GM19193 (cell line): ENCODE measurements around the gene IFNA7.
"Not testable (repeated sequence)": the region's sequence is repeated elsewhere in the genome, so short reads cannot be mapped to it uniquely, and the experiment has no call there.

Source experiments
- POLR2A ChIP-seq: IDR thresholded peaks from 4 replicates; pipeline ENCODE4 v1.6.1; 2011; ENCODE audit not compliant: insufficient read depth, insufficient read length; ENCODE audit errors: extremely low read depth

The IFNA7 gene

GRCh38 chr9:21202105-21202504 is at the start of gene IFNA7:
Gene IFNA7, minus strand, starts transcription at chr9:21202205. Its CDS starts 40 bp downstream, at chr9:21202165.
- not testable (repeated sequence) for TF ChIP-seq POLR2A

DNA sequence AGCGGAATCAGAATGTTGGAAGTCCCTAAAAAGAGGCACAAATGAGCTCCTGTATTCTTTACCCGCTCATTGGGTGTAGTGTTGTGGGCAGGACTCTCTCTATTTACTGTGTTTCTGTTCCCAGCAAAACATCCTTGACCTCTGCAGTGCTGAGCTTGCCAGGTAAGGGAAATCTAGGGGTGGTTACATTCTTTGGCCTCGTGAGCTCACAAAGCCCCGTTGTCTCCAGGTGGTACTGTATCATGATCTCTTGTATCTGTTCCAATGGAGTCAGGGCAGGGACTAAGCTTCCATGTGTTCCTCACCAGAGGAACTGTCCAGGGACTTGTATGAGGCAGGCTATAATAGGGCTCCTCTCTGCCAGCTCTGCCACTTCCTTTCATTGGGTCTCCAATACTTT is 49.6 kb upstream of the IFNA7 start:
- TF ChIP-seq POLR2A = no peak

DNA sequence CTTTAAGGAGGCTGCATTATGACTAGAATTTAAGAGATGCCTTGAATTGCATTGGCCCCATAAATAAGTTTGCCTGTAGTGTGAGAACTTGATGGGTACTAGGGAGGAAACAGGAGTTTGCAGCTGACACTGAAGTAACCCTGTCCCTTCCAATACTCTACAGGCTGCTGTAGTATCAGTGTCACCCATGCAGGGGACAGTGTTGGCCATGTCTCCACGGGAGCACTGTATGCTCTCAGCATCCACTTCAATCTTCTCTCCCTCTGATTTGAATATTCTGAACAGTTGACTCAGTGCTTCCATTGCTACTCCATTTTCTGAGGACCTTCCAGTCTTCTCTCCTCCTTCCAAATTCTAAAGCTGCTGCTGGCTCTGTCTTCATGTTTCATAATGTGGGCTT is 49.2 kb upstream of the IFNA7 start:
- TF ChIP-seq POLR2A = no peak

- no peak for TF ChIP-seq POLR2A
These were observed 42.8 kb upstream of the IFNA7 start for GRCh38 chr9:21244836-21245235.

- no peak for TF ChIP-seq POLR2A
These were observed 37.9 kb upstream of the IFNA7 start, which contains the start of gene IFNA14 for GRCh38 chr9:21239911-21240310. Gene IFNA14, minus strand, starts transcription at chr9:21240005. Its CDS starts 70 bp downstream, at chr9:21239935.

DNA sequence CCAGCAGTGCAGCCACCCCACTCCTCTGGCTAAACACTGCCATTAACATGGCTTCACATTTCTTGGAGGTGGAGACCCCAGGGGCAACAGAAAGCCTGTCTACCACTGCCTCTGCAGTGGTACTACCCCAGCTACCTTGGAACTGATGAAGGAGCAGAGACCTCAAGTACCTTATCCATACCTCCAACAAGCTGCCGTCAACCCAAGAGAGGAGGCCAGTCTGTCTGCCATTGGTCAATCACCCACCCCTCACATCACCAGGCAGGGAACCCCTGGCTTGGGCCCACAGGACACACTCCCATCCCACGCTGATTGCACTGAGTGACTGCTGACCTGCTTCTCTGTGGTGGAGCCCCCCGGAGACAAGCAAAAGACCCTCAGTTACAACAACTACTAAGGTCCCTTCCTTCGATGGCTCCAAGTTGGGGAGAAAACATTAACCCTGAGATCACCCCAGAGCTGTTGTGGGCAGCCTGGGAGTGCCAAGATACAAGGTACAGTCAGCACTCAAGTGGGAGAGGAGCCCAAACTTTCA is 32.2 kb upstream of the IFNA7 start:
- no peak for TF ChIP-seq POLR2A

- no peak for TF ChIP-seq POLR2A
These were observed 31.3 kb upstream of the IFNA7 start for GRCh38 chr9:21233258-21233657.

GRCh38 chr9:21228122-21228521 is 26.1 kb upstream of the IFNA7 start, which contains the start of gene IFNA17:
Gene IFNA17, minus strand, starts transcription at chr9:21228222. Its CDS starts 49 bp downstream, at chr9:21228173.
- TF ChIP-seq POLR2A = no peak

- TF ChIP-seq POLR2A = not testable (repeated sequence)
These were observed 15.2 kb upstream of the IFNA7 start, which contains the start of gene IFNA16 for GRCh38 chr9:21217211-21217610. Gene IFNA16, minus strand, starts transcription at chr9:21217311. Its CDS starts 6 bp downstream, at chr9:21217305.

- TF ChIP-seq POLR2A = no peak
These were observed 8.3 kb upstream of the IFNA7 start for GRCh38 chr9:21210311-21210710.

- not testable (repeated sequence) for TF ChIP-seq POLR2A
These were observed 5.0 kb upstream of the IFNA7 start, which contains the start of gene IFNA10 for GRCh38 chr9:21207043-21207442. Gene IFNA10, minus strand, starts transcription at chr9:21207143. Its CDS starts 46 bp downstream, at chr9:21207097.

DNA sequence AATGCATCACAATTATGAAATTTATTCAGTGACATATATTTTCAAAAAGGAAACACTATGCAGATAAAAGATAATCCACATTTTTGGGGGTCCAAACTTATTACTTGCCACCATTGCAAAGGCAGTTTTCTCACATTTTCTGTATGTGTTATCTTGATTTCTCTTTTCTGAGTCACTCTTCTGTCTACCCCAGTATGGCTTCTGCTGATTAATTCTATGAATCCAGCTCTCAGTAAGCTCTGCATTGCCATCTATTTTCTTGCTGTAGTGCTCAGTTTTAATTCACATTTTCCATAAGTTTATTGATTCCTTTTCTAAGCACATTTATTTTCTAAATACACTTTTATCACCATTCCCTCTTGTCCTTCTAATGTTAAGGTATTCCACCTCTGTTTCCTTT is 3.2 kb upstream of the IFNA7 start:
- no peak for TF ChIP-seq POLR2A

GRCh38 chr9:21187487-21187886 is 14.5 kb downstream of the IFNA7 start, which contains the start of gene IFNA4:
Gene IFNA4, minus strand, starts transcription at chr9:21187587. Its CDS starts 56 bp downstream, at chr9:21187531.
- TF ChIP-seq POLR2A = not testable (repeated sequence)

DNA sequence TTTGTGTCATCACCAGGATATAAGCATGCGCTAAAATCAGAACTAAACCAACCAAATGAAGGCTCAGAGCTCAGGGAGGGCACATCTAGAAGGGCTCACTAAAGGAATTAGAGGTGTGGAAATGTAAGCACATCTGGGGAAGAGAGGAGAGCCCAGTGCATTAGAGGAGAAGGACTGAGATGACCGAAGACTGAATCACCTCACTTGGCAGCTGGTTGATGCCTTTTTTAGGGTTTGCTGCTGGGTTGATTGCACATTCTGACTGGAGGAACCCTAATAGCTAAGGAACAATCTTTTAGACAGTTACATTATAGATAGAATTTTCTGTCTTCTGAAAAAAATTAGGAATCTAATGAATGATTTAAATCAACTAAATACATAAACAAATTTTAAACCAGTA is 27.3 kb downstream of the IFNA7 start:
- TF ChIP-seq POLR2A = no peak

GRCh38 chr9:21172156-21172555 is 29.8 kb downstream of the IFNA7 start:
- no peak for TF ChIP-seq POLR2A

- no peak for TF ChIP-seq POLR2A
These were observed 30.7 kb downstream of the IFNA7 start for GRCh38 chr9:21171351-21171750.
